GM19023 (cell line): ENCODE results near the gene PHF1.
"Not testable (repeated sequence)": the region's sequence is repeated elsewhere in the genome, so short reads cannot be mapped to it uniquely, and the experiment has no call there.

Experiments used
- ATAC-seq: cut with Tn5 transposase; IDR thresholded peaks from one replicate; pipeline ENCODE4 v1.9.1; 2021; ENCODE audit warnings: mild to moderate bottlenecking, moderate library complexity; ENCODE audit not compliant: unreplicated experiment

Gene PHF1

DNA sequence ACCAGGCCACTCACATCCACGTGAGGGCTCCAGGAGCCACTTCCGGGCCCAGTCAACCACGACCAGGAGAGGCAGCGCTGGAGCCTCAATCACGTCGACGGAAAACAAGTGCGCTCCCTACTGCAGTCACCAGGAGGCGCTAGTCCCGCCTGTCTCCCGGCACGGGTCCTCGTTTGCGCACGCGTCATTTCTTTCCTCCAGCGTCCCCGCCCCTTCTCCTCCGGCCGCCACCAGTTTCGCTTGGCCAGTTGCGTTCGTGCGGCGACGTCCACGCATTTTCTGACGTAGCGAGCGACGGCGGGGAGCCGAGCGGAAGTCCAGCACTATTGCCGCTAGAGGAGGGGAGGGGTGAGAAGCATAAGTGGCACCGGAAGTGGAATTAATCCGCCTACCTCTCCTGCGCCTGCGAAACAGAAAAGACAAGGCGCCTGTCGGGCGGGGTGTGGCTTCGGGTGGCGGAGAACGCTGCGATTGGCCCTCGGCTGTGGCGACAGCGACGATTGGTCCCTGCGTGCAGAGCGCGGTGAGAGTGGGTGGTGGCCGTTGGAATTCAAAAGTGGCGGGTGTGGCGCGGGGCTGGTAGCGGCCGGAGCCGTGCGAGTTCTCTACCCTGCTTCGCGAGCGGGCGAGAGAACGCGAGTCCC lies 19.4 kb upstream of the PHF1 start, which contains the start of gene KIFC1:
Gene KIFC1 (plus strand): TSS at position 546 of the 644 bp plus-strand sequence. CDS start 163 bp downstream, outside the sequence.
- ATAC-seq = peak; percentile 89

DNA sequence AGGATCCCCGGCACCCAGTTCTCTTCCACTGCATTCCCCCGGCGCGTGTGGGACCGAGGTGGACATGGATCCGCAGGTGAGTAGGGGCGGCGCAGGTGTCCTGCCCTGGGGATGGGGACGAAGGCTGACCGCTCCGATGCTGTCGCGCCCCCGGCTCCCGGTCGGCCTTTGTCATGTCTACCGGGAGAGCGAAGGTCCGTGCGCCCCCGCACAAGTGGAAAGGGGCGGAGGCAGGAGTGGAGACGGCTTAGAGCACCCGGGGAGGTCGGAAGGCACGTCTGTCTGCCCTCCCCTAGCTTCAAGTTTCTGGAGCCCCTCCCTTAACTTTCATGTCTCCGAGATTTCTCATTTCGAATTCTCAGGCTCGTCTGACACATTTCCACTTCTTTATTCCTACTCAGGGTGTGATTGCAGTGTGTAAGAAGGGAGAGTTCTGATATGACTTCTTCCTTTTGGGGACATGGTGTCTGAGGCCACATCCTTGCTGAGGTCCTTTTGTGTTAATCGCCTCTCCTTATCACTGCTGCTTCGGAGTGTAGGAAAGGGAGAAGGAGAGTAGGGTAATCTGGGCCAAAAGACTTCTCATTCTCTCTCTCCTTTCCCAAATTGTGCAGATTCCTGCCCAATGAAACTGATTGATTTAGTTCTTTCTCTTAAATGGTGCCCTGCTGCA lies 18.8 kb upstream of the PHF1 start:
- ATAC-seq = peak; percentile 11

DNA sequence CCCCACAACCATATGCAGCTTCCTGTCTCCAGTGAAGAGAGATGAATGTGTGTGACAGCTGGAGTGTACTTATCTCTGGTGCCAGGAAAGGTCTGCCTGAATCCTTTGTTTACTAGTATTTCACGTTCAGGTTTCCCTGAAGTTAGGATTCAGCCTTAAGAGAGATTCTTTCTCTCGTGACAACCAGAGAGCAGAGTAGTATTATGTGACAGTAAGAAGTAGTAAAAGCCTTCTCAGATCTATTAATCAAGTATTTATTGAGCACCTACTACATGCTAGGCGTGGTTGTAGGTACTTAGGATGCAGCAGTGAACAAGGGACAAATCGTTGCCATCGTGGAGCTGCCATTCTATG lies 18.2 kb upstream of the PHF1 start:
- no peak for ATAC-seq

DNA sequence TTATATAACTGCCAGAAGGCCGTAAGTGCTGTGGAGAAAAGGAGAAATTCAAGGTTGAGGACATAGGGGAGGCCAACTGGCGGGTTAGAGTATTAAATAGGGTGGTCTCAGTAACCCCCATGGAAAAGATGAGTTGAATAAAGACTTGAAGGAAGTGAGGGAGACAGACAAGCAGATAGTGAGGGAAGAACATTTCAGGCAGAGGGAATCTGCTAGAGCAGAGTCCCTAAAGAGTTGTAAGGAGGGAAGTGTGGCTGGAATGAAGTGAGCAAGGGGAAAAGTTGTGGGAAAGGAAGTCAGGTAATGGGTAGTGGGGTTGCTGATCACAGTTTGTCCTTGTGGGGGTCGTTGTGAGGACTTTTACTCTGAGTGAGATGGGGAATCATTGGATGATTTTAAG lies 17.8 kb upstream of the PHF1 start:
- no peak for ATAC-seq

DNA sequence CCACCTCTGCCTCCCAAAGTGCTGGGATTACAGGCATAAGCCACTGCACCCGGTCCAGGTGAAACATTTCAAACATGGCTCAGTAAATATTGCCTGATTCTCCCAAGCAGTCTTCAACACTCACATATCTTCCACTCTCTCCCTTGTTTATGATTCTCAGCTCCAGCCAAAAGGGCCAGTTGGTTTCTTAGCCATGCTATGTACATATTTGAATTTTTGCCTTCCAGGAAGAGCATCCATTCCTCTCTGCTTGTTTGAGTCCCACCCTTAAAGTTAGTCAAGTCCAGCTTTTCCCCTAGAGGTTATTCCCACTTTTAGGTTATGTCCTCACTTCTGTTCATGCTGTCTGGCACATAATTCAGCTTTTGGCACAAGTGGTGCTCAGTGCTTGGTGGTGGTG lies 13.3 kb upstream of the PHF1 start:
- ATAC-seq = no peak

DNA sequence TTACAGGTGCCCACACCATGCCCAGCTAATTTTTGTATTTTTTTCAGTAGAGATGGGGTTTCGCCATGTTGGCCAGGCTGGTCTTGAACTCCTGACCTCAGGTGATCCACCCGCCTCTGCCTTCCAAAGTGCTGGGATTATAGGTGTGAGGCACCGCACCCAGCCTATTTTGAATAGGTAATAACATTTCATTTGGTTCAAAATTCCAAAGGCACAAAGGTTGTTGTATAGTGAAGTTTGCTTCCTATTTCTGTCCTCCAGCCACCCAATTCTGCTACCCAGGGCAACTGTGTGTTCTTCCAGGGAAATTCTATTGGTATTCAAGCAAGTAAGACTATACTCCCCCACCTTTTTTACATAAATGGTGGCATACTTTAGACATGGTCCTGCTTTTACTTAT lies 12.2 kb upstream of the PHF1 start:
- ATAC-seq = not testable (repeated sequence)

DNA sequence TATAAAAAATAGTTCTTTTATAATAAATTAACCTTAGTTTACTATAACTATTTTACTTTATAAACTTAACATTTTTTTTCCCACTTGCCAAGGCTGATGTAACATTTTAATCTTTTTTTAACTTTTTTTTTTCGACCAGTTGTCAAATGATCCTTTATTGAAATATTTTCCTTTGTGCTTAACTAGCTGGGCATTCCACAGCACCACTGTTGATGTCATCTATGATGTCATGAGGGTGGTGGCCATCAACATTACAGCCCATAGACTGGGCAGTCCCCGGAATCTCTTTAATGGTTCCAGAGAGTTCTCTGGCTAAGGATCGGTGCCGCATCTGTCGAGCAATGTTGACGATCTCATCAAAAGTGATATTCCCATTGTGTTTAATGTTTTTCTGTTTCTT lies 10.9 kb upstream of the PHF1 start:
- ATAC-seq = not testable (repeated sequence)

DNA sequence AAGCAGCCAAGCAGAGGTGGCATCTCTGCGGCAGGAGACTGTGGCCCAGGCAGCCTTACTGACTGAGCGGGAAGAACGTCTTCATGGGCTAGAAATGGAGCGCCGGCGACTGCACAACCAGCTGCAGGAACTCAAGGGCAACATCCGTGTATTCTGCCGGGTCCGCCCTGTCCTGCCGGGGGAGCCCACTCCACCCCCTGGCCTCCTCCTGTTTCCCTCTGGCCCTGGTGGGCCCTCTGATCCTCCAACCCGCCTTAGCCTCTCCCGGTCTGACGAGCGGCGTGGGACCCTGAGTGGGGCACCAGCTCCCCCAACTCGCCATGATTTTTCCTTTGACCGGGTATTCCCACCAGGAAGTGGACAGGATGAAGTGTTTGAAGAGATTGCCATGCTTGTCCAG lies 5.9 kb upstream of the PHF1 start:
- ATAC-seq = no peak

DNA sequence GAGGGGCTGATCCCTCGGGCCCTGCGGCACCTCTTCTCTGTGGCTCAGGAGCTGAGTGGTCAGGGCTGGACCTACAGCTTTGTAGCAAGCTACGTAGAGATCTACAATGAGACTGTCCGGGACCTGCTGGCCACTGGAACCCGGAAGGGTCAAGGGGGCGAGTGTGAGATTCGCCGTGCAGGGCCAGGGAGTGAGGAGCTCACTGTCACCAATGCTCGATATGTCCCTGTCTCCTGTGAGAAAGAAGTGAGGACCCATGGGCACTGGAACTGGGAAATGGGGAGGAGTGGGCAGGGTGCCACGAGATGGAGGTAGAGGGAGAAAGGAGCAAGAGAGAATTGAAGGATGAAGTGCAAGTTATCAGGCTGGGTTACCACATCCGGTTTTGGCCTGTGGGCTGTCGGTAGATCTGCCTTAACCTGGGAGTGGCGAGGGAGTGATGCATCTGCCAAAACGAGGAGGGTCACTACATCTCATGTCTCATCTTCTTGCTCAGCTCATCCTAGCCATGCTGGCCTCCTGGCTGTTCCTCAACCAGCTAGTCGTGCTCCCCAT lies 5.4 kb upstream of the PHF1 start:
- ATAC-seq = no peak

DNA sequence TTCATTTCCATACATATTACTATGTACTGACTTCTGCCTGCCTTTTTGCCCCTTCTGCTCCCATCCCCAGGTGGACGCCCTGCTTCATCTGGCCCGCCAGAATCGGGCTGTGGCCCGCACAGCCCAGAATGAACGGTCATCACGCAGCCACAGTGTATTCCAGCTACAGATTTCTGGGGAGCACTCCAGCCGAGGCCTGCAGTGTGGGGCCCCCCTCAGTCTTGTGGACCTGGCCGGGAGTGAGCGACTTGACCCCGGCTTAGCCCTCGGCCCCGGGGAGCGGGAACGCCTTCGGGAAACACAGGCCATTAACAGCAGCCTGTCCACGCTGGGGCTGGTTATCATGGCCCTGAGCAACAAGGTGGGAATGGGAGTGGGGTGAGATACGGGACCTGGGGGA lies 4.7 kb upstream of the PHF1 start:
- ATAC-seq = no peak

DNA sequence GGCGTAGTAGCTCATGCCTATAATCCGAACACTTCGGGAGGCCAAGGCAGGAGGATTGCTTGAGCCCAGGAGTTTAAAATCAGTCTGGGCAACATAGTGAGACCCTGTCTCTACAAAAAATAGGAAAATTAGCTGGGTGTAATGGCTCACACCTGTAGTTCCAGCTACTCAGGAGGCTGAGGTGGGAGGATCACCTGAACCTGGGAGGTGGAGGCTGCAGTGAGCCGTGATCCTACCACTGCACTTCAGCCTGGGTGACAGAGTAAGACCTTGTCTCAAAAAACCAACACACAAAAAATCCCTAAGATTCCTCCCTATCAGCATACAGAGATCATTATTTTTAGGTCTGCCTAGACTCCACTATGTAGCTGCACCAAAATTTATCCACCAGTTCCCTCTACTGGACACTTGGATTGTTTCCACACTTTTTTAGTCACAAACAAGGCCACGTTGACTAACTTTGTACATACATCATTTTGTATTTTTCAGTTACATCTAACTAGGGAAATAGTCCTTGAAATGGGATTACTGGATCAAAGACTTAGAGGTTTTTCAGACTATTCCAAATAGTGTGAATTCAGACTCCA lies 3.6 kb upstream of the PHF1 start:
- no peak for ATAC-seq

DNA sequence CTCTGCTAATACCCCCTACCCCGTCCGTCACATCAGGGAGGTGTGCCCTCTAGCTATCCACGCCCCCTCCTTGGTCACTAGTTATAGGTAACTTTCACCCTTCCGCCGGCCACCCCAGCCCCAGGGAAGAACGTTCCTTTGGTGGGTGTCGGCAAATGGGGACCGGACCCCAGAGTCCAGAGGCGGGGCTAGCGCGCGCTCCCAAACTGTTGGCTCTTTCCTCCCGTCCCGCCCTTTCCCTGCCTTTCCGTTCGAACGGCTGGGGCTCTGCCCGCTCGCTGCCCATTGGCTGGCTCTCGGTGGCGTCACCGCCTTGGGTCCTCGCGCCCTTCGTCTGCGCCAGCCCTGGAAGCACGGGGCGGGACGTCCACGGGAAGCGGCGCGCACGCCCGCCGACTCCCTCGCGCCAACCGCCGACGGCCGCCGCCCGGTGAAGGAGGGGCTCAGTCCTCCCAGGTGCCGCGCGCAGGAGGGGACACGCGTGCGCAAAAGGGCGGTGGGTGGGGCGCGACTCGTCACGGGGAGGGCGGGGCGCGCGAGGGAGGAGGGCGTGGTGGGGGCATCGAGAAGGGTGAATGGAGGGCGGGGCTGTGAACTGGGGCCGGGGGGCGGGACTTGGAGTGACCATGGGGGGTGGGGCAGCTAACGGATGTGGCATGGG lies 634 bp upstream of the PHF1 start:
- ATAC-seq = peak; percentile 82

DNA sequence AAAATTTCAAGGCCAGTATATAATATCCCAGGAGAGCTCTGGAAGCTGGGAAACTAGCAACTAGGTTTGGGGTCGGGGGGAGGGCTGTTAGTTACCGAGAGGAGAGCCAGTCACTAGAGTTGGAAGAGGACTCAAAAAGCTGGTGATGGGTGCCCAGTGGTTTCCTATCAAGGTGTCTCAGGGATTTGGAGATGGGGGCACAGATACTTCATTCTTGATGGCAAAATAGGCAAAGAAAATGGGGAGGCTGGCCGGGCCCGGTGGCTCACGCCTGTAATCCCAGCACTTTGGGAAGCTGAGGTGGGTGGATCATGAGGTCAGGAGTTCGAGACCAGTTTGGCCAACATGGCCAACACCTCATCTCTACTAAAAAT lies 805 bp downstream of the PHF1 start:
- no peak for ATAC-seq

DNA sequence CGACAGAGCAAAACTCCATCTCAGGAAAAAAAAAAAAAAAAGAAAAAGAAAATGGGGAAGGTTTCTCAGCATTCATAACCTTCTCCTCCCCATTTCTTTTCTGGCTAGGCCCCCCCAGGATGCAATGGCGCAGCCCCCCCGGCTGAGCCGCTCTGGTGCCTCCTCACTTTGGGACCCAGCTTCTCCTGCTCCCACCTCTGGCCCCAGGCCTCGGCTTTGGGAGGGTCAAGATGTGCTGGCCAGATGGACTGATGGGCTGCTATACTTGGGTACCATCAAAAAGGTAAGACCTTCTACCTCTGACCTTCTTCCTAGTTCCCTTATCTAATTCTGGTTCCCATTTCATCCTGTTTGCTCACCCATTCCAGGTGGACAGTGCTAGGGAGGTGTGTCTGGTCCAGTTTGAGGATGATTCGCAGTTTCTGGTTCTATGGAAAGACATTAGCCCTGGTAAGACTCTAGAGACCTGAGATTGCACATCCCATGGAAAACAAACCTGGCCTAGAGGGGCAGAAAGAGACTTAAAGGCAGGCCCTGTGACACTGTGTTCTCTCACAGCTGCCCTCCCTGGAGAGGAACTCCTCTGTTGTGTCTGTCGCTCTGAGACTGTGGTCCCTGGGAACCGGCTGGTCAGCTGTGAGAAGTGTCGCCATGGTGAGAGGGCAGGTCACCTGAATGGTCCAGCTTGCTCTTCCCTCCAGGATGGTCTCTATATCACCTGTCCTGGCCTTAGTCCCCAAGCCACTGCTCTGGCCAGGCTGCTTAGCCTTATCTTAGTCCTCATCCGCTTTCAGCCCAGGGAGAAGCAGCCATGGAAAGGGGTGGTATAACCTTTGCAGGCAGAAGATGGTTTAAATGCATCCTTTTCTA lies 1.6 kb downstream of the PHF1 start:
- ATAC-seq = no peak

DNA sequence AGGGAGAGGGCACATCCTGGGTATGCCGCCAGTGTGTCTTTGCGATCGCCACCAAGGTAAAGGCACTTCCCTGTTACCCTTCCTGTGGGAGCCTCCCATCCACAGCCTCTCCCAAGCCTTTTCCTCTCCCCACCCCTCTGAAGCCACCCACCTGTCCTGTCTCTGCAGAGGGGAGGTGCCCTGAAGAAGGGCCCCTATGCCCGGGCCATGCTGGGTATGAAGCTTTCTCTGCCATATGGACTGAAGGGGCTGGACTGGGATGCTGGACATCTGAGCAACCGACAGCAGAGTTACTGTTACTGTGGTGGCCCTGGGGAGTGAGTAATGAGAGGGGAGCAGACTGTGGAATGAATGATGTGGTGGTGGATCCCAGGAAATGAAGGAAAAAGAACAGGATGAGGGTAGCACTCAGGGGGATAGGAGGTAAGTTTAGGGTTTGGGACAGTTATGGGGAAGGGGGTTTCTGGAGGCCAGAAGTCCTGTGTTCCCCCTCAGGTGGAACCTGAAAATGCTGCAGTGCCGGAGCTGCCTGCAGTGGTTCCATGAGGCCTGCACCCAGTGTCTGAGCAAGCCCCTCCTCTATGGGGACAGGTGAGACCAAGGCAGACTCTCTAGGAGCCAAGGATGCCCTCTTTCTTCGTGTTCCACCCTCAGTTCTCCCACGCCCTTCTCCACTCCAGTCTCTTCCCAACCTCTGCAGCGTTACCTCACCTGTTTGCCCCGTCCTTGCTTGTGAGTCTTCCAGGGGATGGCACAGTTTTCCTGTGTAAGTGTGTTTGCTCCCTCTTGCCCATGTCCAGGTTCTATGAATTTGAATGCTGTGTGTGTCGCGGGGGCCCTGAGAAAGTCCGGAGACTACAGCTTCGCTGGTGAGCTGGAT lies 2.7 kb downstream of the PHF1 start:
- ATAC-seq = no peak

DNA sequence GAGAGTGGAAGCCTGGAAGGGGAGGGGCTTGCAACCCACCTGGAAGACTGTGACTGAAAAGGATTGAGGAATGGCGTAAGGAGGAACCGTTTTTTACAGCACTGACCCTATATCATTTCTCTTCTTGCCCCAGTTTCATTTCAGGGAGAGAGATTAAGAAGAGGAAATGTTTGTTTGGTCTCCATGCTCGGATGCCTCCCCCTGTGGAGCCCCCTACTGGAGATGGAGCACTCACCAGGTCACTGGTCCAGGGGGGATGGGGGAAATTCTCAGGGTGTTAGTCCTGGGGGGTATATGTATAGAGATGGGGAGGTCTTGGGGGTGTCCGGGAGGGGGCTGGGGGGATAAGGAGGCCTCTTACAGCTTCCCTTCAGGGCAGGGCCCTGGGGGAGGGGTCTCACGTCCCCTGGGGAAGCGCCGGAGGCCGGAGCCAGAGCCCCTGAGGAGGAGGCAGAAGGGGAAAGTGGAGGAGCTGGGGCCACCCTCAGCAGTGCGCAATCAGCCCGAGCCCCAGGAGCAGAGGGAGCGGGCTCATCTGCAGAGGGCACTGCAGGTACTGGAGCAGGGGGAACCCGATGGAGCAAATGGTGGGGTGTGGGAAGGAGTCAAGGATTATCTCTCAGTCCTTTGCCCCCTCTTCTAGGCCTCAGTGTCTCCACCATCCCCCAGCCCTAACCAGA lies 3.9 kb downstream of the PHF1 start:
- no peak for ATAC-seq

DNA sequence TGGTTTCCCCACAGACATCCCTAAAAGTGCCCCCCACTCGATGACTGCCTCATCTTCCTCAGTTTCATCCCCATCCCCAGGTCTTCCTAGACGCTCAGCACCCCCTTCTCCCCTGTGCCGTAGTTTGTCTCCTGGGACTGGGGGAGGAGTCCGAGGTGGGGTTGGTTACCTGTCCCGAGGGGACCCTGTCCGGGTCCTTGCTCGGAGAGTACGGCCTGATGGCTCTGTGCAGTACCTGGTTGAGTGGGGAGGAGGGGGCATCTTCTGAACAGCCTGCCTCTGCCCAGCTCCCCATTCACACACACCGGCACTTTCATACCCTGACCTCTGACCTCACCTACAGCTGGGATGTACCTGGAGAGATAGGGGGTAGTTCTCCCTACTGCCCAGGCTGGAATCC lies 5.0 kb downstream of the PHF1 start:
- ATAC-seq = no peak

DNA sequence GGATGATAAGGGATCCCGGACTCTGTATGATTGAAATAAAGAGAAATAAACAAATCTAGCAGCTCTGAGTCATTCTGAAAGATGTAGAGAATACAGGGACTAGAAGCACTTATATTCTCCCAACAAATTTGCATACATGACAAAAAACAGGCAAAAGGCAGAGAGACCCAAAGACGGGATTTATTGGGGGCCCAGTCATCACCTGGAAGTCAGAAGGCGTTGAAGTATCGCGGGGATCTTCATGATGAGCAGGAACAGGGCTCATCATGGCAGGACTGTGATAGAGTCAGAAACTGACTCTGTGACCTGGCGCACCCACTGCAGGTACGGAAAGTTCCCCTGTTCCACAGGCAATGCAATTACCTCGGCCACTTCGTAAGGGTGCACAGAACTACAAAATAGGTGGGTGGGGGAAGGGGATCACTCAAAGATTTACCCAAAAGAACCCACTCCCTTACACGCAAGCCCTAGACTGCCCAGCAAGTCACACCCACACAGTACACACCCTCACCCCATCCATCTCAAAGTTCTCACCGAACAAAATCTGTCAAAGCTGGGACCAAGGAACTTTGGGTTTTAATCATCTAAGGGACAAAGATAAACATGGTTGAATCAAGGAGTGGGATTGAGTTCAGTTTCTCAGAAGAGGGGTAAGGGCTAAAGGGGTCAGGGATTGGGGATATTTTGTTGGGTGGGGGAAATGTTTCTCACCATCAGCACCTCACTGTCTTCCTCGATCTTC lies 5.7 kb downstream of the PHF1 start:
- no peak for ATAC-seq
